Fibroblast of pulmonary artery (primary cell): ENCODE data around the gene DYNLT2.

Experiments
- DNase-seq: peaks from one replicate; pipeline ENCODE4 v3.0.0-alpha.2; 2010; ENCODE audit warnings: low read depth
- H3K4me3 ChIP-seq: replicated peaks from 2 replicates; pipeline ENCODE4 v1.5.1; 2011; ENCODE audit warnings: low read depth, mild to moderate bottlenecking, control low read depth, low read length, moderate library complexity
- CTCF ChIP-seq: IDR thresholded peaks from 2 replicates; pipeline ENCODE4 v1.5.1; 2011; ENCODE audit warnings: mild to moderate bottlenecking, control low read depth, low read length, inconsistent platforms; ENCODE audit errors: missing control alignments

DYNLT2 gene

GRCh38 chr6:169751242-169752073, at the start of gene DYNLT2, which contains the start of gene ERMARD:
Gene DYNLT2 (minus strand): TSS chr6:169751572. CDS start chr6:169751458, 114 bp downstream.
Gene ERMARD (plus strand): TSS chr6:169751622. CDS start chr6:169751658, 36 bp downstream.
- no peak for TF ChIP-seq CTCF
- peak; percentile 95 for DNase-seq
- peak within 1 kb of the TSS; percentile 92 for H3K4me3 ChIP-seq

- peak; percentile 47 for DNase-seq
- H3K4me3 ChIP-seq, result no peak overlapping the region
- TF ChIP-seq CTCF, result no peak
These were observed 49.5 kb upstream of the DYNLT2 start for GRCh38 chr6:169800668-169801395.

GRCh38 chr6:169800116-169800667, 48.8 kb upstream of the DYNLT2 start:
- H3K4me3 ChIP-seq, result no peak overlapping the region
- no peak for DNase-seq
- TF ChIP-seq CTCF, result no peak

- no peak overlapping the region for H3K4me3 ChIP-seq
- no peak for DNase-seq
- no peak for TF ChIP-seq CTCF
These were observed 48.1 kb upstream of the DYNLT2 start for GRCh38 chr6:169799474-169799926.

GRCh38 chr6:169798764-169799473, 47.5 kb upstream of the DYNLT2 start:
- no peak overlapping the region for H3K4me3 ChIP-seq
- DNase-seq, result no peak
- TF ChIP-seq CTCF, result no peak

GRCh38 chr6:169795196-169795595, 43.8 kb upstream of the DYNLT2 start:
- DNase-seq, result no peak
- TF ChIP-seq CTCF, result no peak
- no peak overlapping the region for H3K4me3 ChIP-seq
